D721Med (cell line): ENCODE data around the gene TMEM30A.
A peak's percentile ranks its signal among the peaks of the same experiment; 100 is the strongest.

ENCODE experiments used
- DNase-seq: peaks from one replicate; pipeline ENCODE4 v3.0.0; 2011; ENCODE audit warnings: low spot score; ENCODE audit not compliant: insufficient read length
- FAIRE-seq: peaks from 2 replicates; lab custom pipeline; 2011; peaks lifted over from hg19 to GRCh38; lab: Jason Lieb, UNC
- CTCF ChIP-seq: IDR thresholded peaks from 2 replicates; pipeline ENCODE4 v1.5.1; 2012; ENCODE audit warnings: mild to moderate bottlenecking, control low read depth; ENCODE audit not compliant: insufficient read depth; ENCODE audit errors: missing control alignments

TMEM30A gene

GRCh38 chr6:75204959-75205775, 79.4 kb downstream of the TMEM30A start:
- FAIRE-seq: no peak
- peak; percentile 15 for DNase-seq
- no peak for TF ChIP-seq CTCF

GRCh38 chr6:75204217-75204958, 80.2 kb downstream of the TMEM30A start:
- FAIRE-seq (no peak), DNase-seq (peak; percentile 35)
- peak; percentile 65 for TF ChIP-seq CTCF

- no peak for TF ChIP-seq CTCF
- no peak for FAIRE-seq
- no peak for DNase-seq
These were observed 80.9 kb downstream of the TMEM30A start for GRCh38 chr6:75203721-75204120.
